AG04449 (cell line): ENCODE data around the gene RBM38.

ENCODE experiments used
- CTCF ChIA-PET: fragments of 350-600 bp; formaldehyde crosslinking; extraction: SDS; loops from one replicate; lab custom pipeline; 2021; ENCODE audit warnings: antibody characterized with exemption; lab: Yijun Ruan, JAX
- POLR2A ChIA-PET: fragments of 400-600, 350-600 bp; formaldehyde crosslinking; extraction: SDS; loops from one replicate; lab custom pipeline; 2020; ENCODE audit warnings: antibody characterized with exemption, inconsistent platforms; lab: Yijun Ruan, JAX
- DNase-seq: peaks from one replicate; pipeline ENCODE4 v3.0.0-alpha.2; 2010; ENCODE audit warnings: low read depth, low spot score
- H3K4me3 ChIP-seq: 2 replicates; pipeline ENCODE4 v1.5.1; 2011; ENCODE audit warnings: low read depth, mild to moderate bottlenecking, control low read depth, low read length
- TF ChIP-seq, protein P1 (sequence below): IDR thresholded peaks from one replicate; pipeline ENCODE4 v1.5.1; 2011; ENCODE audit warnings: mild to moderate bottlenecking, moderate library complexity, low read length, control low read depth, inconsistent platforms; ENCODE audit not compliant: insufficient read depth; ENCODE audit errors: missing control alignments

RBM38 gene

DNA sequence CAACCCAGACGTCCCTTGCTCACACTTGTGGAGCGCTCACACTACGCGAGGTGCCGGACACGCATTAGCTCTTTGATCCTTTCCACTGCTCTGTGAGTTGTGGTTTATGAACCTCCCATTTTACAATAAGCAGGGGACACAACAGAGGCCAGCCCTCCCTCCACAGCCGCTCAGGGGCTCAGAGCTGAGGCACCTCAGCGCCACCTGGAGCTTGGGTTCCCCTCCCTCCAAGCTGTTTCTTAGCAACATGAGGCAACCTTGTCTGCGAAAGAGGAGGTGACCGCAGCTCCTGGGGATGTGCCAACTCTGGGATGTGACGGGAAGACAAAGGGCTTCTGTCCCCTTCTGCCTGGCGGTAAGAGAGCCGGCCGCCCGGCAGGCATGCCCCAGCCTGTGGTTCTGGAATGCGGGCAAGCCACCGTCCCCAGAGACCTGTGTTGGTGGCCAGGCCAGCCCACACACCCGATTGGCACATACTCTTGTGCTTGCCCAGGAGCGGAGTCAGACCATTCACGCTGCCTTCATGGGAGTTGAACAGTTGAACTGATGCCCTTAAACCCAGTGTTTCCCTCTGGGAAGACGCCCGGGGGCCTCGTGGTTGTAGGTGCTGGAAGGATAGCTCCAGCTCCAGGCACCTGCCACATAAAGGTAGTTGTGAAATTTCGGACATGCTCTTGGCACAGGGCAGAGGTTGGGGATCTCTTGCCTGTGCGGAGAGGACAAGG is 44.5 kb downstream of the RBM38 start:
- TF ChIP-seq, protein P1, sequence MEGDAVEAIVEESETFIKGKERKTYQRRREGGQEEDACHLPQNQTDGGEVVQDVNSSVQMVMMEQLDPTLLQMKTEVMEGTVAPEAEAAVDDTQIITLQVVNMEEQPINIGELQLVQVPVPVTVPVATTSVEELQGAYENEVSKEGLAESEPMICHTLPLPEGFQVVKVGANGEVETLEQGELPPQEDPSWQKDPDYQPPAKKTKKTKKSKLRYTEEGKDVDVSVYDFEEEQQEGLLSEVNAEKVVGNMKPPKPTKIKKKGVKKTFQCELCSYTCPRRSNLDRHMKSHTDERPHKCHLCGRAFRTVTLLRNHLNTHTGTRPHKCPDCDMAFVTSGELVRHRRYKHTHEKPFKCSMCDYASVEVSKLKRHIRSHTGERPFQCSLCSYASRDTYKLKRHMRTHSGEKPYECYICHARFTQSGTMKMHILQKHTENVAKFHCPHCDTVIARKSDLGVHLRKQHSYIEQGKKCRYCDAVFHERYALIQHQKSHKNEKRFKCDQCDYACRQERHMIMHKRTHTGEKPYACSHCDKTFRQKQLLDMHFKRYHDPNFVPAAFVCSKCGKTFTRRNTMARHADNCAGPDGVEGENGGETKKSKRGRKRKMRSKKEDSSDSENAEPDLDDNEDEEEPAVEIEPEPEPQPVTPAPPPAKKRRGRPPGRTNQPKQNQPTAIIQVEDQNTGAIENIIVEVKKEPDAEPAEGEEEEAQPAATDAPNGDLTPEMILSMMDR, result no peak
- no peak overlapping the region for H3K4me3 ChIP-seq
- no peak for DNase-seq
- POLR2A ChIA-PET, result no interaction called here
- CTCF ChIA-PET, result no interaction called here

- CTCF ChIA-PET, result no interaction called here
- POLR2A ChIA-PET, result no interaction called here
- TF ChIP-seq, protein P1, result no peak
- H3K4me3 ChIP-seq, result no peak overlapping the region
- DNase-seq, result no peak
Measured at GRCh38 chr20:57436223-57436545, 45.0 kb downstream of the RBM38 start.

- ChIA-PET CTCF (no interaction called here), POLR2A (no interaction called here)
- no peak for DNase-seq
Measured at GRCh38 chr20:57437267-57437666, 46.1 kb downstream of the RBM38 start.

GRCh38 chr20:57437672-57438330 is 46.6 kb downstream of the RBM38 start:
- no peak for DNase-seq
- H3K4me3 ChIP-seq, result no peak overlapping the region
- ChIA-PET POLR2A (no interaction called here), CTCF (no interaction called here)
- TF ChIP-seq, protein P1, result no peak

More at GRCh38 chr20:57437267-57437666, 46.1 kb downstream of the RBM38 start:
- H3K4me3 ChIP-seq, result no peak overlapping the region
- TF ChIP-seq, protein P1, result no peak

DNA sequence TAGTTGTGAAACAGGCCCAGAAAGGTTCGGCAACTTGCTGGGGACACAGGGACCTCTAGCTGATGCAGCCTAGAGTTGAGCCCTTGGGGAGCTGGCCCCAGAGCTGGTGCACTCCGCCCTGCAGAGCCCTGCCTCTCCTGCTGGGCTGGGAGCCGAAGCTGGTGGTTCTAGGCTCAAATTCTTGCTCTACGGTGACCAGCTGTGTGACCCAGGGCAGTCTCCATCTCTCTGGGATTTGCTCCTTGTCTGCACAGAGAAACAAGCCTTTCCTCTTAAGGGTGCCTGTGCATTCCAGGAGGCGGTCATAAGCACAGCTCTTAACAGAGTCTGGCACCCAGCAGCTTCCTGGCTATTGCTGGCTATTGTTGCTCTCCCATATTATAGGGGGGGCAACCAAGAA is 47.4 kb downstream of the RBM38 start:
- TF ChIP-seq, protein P1, result no peak
- no peak for DNase-seq
- H3K4me3 ChIP-seq, result no peak overlapping the region
- POLR2A ChIA-PET, result no interaction called here
- CTCF ChIA-PET, result no interaction called here

- TF ChIP-seq, protein P1, result no peak
- H3K4me3 ChIP-seq, result no peak overlapping the region
- no peak for DNase-seq
- ChIA-PET CTCF (no interaction called here), POLR2A (no interaction called here)
Measured at GRCh38 chr20:57439432-57439831, 48.2 kb downstream of the RBM38 start.
